Kidney epithelial cell (primary cell): ENCODE results near the gene MAPK8IP2. TPM values are rescaled to one million over a fixed set of nuclear protein-coding genes. Genes with fewer than 3 reads are reported as not detected.
A peak's percentile ranks its signal among the peaks of the same experiment; 100 is the strongest.

Experiments used
- DNase-seq: peaks from one replicate; pipeline ENCODE4 v3.0.0-alpha.2; 2010; ENCODE audit warnings: low read depth
- H3K27me3 ChIP-seq: 2 replicates; pipeline ENCODE4 v1.6.0; 2011; ENCODE audit warnings: low read length; ENCODE audit not compliant: control insufficient read depth, insufficient read depth
- H3K36me3 ChIP-seq: 2 replicates; pipeline ENCODE4 v1.5.1; 2011; ENCODE audit warnings: low read length; ENCODE audit not compliant: control insufficient read depth, insufficient read depth
- H3K4me3 ChIP-seq: 2 replicates; pipeline ENCODE4 v1.5.1; 2011; ENCODE audit warnings: low read depth, mild to moderate bottlenecking, control low read depth, low read length
- total RNA-seq: library from RNA; depleted of rRNA; stranded (reverse); fragments of >200 nt; gene quantifications from 2 replicates; pipeline ENCODE4 v1.2.3, GENCODE V29; 2015
- TF ChIP-seq, protein P1 (sequence below): IDR thresholded peaks from 2 replicates; pipeline ENCODE4 v1.5.1; 2011; ENCODE audit warnings: mild to moderate bottlenecking, moderate library complexity, low read length, control low read depth, inconsistent platforms; ENCODE audit not compliant: insufficient read depth, poor library complexity, severe bottlenecking

MAPK8IP2 gene
- total RNA-seq, 1 donor from 2014 or later, result 0.84 TPM

DNA sequence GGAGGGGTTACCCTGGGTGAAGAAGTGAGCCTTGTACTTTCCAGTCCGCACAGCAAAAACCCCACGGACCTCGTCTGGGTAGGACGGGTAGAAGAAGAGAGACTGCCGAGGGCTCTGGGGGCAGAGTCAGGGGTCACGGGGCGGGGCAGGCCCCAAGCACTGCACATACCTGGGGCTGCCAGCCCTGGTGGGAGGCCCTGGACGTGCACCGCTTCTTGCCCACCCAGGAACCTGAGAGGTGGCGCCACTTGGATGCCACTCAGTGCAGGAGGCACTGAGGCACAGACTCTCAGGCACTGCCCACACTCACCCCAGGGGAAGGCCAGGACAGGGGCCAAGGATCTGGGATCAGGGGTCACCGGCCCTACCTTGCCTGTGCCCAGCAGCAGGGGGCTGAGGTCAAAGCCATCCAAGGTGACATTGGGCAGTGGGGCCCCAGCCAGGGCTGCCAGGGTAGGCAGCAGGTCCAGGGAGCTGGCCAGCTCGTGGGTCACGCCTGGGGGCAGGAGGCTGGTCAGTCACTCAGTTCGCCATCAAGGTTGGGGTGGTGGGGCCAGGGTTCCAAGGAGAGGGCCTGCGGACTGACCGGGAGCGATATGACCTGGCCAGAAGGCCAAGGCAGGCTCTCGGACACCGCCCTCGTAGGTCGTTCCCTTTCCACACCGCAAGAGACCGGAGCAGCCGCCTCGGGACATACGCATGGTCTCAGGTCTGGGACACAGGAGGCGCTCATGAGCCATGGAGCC lies 25.1 kb downstream of the MAPK8IP2 start:
- Histone ChIP-seq H3K4me3 (no peak overlapping the region), H3K27me3 (no peaks in the 10 kb centered on the region), H3K36me3 (no peaks in the 10 kb centered on the region)
- DNase-seq, result no peak
- TF ChIP-seq, protein P1, sequence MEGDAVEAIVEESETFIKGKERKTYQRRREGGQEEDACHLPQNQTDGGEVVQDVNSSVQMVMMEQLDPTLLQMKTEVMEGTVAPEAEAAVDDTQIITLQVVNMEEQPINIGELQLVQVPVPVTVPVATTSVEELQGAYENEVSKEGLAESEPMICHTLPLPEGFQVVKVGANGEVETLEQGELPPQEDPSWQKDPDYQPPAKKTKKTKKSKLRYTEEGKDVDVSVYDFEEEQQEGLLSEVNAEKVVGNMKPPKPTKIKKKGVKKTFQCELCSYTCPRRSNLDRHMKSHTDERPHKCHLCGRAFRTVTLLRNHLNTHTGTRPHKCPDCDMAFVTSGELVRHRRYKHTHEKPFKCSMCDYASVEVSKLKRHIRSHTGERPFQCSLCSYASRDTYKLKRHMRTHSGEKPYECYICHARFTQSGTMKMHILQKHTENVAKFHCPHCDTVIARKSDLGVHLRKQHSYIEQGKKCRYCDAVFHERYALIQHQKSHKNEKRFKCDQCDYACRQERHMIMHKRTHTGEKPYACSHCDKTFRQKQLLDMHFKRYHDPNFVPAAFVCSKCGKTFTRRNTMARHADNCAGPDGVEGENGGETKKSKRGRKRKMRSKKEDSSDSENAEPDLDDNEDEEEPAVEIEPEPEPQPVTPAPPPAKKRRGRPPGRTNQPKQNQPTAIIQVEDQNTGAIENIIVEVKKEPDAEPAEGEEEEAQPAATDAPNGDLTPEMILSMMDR, result no peak

DNA sequence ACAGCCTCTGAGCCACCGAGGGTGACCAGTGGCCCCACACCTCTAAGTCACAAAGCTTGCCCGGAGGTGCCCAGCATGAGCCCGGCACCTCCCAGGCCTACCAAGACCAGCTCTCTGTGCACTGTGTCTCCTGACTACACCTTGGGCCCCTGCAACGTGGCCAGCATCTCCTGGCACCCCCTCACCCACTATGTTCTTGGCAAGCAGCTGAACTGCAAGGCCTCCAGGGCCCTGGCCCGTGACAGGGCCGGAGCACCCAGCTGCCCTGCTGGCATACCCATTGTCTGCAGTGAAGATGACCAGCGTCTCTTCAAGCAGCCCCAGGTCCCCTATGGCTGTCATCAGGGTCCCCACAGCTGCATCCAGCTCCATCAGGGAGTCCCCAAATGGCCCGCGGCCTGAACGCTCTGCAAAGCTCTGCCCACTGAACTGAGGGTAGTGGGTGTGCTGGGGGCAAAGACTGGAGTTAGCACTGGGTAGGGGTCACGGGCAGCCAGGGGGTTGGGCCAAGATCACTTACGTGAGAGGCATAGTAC lies 25.8 kb downstream of the MAPK8IP2 start:
- DNase-seq, result no peak
- Histone ChIP-seq H3K4me3 (no peak overlapping the region), H3K36me3 (no peaks in the 10 kb centered on the region), H3K27me3 (no peaks in the 10 kb centered on the region)
- TF ChIP-seq, protein P1, result no peak

DNA sequence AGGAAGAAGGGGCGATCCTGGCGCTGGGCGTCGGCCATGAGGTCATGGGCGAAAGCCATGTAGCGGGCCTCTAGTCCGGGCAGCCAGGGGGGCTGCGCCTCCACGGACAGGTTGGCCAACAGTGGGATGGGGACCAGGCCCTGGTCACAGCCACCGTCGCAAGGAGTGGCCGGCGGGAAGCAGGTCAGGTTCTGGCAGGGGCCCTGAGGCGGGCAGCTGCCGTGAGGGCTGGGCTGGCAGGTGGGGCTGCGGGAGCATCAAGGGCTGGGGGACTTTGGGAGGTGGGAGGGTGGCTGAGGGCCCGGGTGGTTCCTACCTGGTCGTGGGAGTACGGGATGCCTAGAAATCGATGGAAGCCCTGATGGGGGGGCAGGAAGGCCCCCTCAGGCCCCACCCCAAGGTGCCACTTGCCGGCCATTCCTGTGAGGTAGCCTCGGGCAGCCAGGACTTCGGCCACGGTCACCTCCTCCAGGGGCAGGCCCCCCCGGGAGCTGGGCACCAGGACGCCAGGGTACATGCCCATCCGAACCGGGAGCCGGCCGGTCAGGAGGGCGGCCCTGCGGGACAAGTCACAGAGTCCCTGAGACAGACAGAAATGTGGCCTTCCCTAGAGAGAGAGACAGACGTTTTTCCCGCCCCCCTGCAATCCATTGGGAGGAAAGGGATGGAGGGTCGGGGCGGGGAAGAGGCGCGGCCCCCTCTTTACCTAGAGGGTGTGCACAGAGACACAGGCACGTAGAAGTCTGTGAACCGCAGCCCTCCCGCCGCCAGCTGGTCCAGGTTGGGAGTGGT lies 26.5 kb downstream of the MAPK8IP2 start:
- H3K27me3 ChIP-seq, result no peaks in the 10 kb centered on the region
- DNase-seq, result no peak
- TF ChIP-seq, protein P1, result no peak
- no peaks in the 10 kb centered on the region for H3K36me3 ChIP-seq
- H3K4me3 ChIP-seq, result peak overlapping the region; percentile 90

DNA sequence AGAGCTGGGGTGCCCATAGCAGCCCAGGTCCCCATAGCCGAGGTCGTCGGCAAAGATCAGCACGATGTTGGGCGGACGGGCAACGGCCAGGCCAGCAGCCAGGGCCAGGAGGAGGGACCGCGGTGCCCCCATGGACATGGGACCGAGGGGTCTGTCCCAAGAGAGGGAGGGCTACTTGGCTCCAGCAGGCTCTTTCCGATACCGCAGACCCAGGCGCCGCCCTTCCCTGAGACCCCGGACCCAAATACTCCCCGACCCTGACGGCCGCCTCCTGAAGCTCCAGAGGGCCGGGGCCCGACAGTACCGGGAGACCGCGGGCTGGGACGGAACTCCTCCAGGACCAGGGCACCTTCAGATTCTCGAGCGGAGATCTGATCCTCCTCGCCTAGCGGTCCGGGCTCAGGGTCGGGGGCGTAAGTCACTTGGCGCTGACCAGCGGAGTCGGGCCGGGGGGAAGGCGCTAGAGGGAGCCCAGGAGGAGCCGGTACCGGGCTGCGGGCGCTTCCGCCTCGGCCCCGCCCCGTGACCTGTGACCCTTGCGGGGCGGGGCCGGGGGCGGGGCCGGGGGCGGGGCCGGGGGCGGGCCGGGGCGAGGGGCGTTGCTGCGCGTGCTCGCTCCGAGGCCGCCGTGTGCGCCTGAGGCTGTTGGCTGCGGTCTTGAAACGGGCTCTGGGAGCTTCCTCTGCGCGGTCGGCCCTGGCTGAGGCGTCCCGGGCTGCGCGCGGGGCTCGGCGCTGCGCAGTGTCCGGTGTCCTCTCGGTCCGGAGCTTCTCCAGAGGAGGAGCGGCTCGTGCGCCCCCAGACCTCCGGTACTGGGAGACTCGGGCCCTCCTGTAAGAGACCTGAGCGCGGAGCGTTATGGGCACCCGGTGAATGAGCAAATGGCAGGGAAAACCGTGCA lies 27.3 kb downstream of the MAPK8IP2 start, which contains the start of gene ARSA:
ARSA (minus strand) TSS at position 511 of the 901 bp plus-strand sequence; CDS start at position 138, 373 bp downstream.
- H3K36me3 ChIP-seq, result no peaks in the 10 kb centered on the region
- TF ChIP-seq, protein P1, result peak; percentile 54
- H3K4me3 ChIP-seq, result peak within 1 kb of the TSS; percentile 90
- DNase-seq, result peak; percentile 25
- no peaks in the 10 kb centered on the region for H3K27me3 ChIP-seq

DNA sequence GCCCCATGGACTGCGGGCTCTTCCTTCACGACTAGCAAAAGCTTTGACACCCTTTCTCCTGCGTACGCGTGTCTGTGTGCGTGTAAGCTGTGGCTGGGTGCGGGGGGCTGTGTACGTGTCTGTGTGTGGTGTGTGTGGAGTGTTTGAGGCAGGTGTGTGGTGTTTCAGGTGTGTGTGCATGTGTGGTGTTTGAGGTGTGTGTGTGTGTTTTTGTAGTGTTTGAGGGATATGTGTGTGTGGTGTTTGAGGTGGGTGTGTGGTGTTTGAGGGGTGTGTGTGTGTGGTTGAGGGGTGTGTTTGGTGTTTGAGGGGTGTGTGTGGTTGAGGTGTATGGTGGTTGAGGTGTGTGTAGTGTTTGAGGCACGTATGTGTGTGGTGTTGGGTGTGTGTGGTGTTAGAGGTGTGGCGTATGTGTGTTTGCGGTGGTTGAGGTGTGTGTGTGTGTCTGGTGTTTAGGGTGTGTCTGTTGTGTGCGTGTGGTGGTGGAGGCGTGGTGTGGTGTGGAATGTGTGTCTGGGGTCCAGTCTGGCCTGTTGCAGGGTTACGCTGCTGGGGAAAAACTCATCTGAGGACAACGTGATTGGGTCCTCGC lies 28.0 kb downstream of the MAPK8IP2 start:
- TF ChIP-seq, protein P1, result no peak
- no peaks in the 10 kb centered on the region for H3K36me3 ChIP-seq
- peaks cover 2% of the 10 kb centered on the region for H3K27me3 ChIP-seq
- H3K4me3 ChIP-seq, result peak overlapping the region; percentile 90
- no peak for DNase-seq
